Activated CD8-positive, alpha-beta memory T cell treated with anti-CD3 and anti-CD28 coated beads for 4 hours (primary cell): ENCODE measurements around the gene ADAMTSL1.

Experiments used
- DNase-seq, 2 donors: peaks; one replicate each; pipeline ENCODE4 v3.0.0-alpha.2; 2020; ENCODE audit warnings: low read depth in 2 of 2

The ADAMTSL1 gene

DNA sequence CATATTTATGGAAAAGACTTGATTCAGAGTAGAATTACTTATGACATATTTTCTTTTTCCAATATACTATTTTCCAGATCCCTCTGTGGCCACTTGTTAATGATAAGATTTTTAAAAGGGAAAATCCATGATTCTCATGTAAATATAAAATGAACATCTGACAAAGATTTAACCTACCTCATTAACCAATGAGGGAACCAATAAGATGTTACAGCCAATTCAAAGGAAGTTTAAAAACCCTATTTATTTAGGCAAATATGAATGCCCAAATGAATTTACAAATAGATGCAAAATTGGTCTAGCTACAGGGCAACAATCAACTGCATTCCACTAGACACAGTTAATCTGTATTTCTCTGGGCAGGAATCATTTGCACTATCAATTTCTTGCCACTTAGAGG lies 226.8 kb downstream of the ADAMTSL1 start:
- DNase-seq: no peak

DNA sequence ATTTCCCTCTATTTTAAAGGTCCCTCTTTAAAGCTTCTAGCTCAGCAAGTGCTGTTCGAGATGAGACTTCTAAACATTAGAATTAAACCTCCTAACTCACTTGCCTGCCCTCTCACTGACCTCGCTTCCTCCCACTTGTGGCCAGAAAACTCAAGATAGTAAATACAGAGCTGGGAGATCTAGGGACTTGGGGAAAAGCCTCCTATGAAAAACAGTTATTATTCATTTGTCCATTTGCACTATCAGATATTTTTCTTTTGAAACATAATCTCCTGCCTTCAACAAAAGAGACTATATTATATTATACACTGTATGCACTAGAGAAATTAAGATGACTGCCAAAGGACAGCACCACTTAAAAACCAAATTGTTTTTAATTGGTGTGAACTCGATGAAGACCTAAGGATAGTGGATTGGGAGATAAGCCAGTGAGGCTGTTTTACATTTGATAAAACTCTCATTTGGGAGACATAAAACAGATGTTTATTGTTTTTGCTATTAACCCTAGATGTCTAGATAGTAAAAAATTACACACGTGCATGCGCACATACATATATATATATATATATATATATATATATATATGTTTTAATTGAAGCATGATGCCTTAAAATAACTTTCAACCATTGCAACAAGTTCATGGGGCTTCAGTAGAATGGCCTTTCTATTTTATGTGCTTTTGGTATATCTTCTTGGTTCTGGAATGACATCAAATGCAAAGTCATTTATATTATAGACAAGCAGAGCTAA lies 229.4 kb downstream of the ADAMTSL1 start:
- no peak for DNase-seq

DNA sequence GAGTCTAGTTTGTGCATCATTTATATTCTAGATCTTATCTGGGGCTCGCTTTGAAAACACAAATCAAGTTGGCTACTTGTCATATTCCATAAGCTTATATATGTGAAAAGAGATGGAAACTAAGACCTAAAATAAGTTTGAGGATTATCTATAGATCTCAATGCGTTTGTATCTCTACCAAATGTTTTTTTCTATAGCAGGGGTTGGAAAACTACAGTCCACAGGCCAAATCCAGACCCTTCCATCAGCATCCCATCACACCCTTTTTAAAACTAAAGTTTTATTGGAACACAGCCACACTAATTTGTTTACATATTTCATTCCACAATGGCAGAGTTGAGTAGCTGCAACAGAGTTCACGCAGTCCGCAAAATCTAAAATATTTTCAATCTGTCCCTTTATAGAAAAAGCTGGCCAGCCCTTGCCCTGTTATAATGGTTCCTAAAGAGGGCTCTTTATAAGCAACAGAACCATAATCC lies 230.0 kb downstream of the ADAMTSL1 start:
- no peak for DNase-seq

DNA sequence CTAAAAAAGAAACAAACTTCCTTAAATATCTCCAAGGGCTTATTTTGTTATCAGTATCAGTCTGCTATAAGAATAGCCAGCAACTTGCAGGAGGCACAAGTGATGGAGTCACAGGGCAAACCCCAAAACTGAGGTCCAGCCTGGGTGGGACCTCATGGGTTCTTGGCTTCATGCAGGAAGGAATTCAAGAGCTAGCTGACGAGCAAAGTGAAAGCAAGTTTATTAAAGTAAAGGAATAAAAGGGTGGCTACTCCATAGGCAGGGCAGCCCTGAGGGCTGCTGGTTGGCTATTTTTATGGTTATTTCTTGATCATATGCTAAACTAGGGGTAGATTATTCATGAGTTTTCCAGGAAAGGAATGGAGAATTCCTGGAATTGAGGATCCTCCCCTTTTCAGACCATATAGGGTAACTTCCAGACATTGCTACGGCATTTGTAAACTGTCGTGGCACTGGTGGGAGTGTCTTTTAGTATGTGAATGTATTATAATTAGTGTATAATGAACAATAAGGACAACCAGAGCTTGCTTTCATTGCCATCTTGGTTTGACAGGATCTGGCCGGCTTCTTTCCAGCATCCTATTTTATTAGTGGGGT lies 231.9 kb downstream of the ADAMTSL1 start:
- no peak for DNase-seq

DNA sequence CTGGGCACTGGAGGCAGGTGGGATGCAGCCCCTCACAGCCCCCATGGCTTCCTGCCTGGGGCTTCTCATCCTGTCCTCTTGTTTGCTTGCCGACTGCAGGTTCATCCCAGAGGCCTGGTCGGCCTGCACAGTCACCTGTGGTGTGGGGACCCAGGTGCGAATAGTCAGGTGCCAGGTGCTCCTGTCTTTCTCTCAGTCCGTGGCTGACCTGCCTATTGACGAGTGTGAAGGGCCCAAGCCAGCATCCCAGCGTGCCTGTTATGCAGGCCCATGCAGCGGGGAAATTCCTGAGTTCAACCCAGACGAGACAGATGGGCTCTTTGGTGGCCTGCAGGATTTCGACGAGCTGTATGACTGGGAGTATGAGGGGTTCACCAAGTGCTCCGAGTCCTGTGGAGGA lies 232.7 kb downstream of the ADAMTSL1 start:
- no peak for DNase-seq

DNA sequence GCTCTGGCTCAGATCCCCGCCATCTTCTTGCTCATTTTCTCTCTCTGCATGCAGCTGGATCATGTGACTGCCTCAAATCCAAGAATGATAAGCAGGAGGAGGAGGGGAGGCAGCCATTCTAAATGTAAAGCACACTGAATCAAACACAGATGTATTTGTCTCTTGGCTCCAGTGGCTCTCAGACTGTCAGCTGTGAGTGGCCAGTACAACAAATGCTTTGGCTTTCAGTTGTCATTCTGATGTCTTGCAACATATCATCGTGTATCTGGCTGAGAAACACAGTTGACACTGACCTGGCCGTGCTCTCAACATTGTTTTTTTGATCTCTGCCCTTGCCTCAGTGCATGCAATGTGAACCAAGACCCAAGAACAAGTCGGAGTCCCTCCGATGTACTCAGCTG lies 233.1 kb downstream of the ADAMTSL1 start:
- no peak for DNase-seq

DNA sequence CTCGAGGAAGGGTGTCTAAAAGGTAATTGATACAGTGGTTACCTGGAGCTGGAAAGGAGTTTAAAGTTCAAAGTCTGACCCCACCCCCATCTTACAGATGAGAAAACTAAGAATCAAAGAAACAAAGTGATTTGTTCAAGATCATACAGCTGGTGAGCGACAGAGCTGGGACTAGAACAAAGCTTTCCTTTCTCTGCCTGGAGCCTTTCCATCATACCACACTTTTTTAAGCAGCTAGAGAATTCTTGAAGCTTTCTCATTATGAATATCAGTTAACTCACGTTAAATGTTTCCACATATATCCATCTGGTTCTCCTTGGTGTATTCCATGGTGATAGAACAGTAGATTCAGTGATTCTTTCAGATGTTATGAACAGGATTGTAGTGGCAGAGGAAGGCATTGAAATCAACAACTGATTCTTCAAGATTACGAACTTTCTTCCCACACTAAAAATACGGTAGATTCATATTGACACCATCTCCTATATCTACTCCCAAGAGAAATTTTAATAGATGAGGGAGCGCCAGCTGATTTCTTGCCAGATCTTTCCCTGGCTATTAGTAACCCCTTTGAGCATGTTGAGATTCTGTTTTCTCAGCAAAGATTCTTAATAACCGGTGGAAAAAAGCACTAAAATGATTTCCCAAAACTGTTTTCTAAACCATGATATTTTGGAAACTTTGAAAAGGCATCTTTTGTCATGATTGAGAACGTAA lies 233.7 kb downstream of the ADAMTSL1 start:
- no peak for DNase-seq

DNA sequence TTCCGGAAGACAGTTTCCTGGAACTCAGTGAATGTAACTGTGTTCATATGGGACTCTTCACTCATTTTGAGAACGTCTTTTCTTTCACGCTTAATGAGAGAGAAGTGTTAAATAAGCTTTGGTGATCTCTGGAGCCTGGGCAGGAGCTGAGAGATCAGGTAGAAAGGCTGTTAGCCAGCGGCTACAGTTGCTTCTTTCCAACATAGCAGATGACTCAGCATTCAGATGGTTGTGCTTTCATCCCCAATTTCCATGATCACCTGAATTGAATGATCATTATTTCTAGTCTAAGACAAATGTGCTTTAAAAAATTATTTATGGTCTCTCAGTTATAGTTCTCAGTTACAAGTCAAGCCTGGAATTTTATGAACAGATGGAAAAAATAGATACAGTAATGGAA lies 234.5 kb downstream of the ADAMTSL1 start:
- DNase-seq: no peak

DNA sequence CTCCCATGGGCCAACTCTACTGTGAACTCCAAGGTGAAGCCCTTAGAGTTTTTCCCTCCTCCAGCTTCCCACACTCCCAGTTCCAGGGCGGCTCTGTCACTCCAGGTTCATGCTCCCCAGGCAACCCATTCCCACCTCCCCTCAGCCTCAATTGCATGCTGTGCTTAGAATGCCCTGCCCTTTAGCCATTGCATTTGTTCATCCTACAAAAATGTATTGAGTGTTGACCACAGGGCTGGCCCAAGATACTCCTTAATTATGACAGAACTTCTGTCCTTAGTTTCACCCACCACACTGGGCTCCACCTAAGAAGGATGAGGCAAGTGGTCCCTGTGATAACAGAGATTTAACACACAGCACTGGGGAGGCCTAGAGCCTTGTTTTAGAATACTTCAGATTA lies 236.1 kb downstream of the ADAMTSL1 start:
- no peak for DNase-seq

DNA sequence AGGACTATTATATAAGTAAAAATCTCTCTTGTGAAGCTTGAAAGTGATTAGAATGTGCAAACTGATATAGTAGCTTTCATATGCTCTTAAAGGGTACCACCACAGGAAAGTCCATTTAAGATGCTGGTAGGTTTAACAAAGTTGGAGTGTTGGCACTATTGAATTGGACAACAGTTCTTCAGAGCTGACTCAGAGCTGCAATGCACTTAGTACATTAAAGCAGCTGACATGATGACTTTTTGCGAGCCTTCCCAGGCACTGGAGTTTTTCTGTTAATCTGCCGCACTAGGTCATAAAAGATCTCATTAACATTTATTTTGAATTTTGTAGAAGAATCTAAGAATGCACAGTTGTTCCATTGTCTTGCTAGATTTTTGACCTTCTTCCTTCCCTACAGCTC lies 243.8 kb downstream of the ADAMTSL1 start:
- no peak for DNase-seq

DNA sequence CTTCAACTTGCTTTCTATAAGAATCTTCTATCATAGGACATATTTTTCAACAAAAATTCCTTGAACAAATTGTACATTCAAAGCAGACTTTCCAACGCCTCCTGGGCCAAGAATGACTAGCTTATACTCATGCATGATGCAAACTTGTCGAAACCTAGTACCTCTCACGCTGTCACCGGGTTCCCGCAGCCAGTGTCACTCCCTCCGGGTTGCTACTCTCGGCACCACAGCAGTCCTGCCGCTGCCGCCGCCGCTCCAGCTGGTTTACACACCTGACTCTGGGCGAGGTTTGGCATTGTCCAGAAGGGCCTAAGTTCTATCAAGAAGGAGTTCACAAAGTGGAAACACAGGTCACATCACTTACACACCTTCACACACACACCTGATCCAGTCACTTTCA lies 244.4 kb downstream of the ADAMTSL1 start:
- DNase-seq: no peak

DNA sequence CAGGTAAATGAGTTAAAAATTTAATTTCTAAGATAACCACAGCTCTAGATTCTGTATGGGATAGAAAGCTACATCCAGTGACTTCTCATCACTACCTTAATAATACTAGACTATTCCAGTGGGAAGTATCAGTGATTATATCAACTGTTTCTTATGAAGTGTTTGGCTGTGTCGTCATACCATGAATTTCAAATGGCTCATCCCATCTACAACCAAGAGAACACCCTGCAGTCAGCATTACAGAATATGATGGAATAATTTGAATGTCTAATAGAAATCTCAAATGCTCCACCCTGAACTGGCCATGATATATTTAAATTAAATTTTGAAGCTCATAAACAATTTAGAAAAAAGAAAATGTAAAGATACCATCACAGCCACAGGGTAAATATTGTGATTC lies 245.0 kb downstream of the ADAMTSL1 start:
- DNase-seq: no peak

DNA sequence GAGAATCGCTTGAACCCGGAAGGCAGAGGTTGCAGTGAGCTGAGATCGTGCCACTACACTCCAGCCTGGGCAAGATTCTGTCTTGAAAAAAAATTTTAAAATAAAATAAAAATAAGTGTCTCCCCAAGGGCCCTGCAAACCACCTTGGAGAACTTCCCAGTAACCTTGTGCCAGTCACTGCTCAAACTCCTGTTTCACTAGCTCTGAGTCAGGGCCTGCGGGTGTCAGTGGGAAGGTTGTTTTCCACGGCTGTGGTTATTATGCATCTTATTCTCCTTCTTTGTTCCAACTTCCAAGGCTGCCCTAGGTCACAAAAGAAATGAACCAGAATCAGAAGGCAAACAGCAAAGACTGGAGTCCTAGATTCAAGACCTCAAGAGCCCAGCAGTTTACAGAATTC lies 246.7 kb downstream of the ADAMTSL1 start:
- no peak for DNase-seq

DNA sequence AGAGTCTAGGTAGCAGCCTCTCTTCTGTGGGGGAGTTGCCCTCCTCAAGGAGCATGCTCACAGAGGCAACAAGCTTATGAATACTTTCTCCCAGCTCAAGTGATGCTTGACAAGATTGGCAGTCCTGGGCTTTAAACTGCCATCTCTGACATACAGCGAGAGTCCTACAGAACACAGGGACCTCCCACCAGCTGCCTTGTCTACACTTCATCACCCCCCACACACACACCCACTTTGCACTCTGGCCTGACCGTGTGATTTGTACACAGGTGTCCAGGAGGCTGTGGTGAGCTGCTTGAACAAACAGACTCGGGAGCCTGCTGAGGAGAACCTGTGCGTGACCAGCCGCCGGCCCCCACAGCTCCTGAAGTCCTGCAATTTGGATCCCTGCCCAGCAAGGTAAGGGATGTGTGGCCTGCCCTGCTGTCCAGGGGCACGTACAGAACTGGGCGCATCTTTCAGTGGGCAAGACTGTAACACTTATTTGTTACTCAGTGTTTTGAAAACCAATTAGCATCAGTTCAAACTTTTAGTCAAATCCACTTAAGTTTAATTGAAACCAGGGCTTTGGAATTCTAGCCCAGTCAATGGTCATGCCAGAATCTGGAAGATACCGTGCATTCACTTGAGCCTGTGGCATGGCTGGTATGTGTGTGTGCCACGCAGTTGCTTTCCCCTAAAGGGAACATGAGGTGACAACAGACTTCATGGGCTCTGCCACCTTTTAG lies 247.5 kb downstream of the ADAMTSL1 start:
- DNase-seq: no peak

DNA sequence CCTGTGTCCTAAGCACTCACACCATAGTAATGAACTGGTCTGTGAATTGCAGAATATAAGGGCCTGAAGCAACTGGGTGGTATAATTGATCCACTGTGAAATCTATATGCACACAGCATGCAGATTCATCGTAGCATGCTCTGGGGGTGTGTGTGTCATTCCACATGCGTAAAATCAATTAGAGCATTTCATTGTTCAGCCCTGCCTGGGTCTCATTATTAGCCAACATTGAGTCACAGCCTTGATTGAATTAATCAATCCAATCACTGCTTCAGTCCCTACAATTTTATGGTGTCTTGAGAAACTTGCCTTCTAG lies 248.0 kb downstream of the ADAMTSL1 start:
- no peak for DNase-seq

DNA sequence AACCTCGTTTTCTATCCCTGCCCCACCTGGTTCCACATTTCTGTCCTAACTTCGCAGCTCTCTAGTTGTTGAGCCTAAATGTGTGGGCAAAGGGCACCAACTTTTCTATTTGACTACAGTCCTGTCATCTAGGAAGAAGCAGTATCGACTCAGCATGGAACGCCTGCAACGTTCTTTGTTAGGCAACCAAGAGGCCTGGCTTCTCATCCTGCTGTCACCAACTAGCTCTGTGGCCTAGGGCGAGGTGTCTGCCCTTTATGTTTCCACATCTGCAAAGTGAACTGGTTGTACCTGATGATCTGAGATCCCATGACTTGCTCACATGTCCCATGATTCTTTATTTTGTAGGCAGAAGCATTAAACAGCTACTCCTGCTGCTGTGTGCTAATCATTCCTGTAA lies 248.9 kb downstream of the ADAMTSL1 start:
- no peak for DNase-seq

DNA sequence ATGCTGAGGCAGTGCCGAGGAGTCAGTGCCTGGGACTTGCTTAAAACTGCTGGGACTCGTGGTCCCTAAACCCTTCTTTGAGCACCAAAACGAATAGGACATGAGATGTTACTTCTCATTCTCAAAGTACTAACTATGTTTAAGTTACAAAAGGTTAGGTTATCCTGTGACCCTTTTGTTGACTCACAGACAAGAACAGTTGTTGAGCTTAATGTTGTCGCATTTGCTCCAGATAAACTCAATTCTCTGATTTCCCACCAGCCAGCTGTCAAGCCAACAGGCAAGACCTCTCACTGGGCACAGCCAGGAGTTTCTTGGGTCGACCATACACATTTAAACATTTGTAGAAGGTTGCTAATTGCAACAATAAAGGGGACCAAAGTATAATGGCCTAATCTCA lies 249.4 kb downstream of the ADAMTSL1 start:
- no peak for DNase-seq

DNA sequence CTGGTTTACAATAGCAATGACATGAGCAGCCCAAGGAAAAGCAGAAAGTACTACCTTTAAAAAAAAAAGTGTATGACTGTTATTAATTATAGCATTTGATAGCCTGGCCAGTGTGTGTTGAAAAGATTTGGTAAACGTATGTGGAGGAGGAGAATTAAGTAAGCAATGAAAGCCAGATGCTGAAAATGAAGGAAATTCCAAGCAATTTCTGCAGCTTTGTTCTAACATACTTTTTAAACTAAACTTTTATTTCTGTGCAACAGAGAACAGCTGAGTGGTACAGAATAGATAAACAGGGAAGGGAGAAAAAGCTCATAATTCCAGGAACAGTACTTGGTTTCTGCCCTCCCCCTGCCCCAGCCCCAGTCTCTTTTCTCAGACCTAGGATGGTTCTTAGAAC lies 252.6 kb downstream of the ADAMTSL1 start:
- DNase-seq: no peak

DNA sequence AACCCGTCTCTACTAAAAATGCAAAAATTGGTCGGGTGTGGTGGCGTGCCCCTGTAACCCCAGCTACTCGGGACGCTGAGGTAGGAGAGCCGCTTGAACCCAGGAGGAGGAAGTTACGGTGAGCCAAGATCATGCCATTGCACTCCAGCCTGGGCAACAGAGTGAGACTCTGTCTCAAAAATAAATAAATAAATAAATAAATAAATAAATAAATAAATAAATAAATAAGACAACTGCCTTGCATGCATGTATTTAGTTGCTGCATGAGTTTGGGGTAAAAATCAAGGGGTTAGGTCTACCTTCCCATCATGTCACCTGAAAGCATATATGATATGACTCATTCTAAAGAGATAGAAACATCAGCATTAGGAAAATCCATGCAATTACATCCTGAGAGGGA lies 254.0 kb downstream of the ADAMTSL1 start:
- no peak for DNase-seq

DNA sequence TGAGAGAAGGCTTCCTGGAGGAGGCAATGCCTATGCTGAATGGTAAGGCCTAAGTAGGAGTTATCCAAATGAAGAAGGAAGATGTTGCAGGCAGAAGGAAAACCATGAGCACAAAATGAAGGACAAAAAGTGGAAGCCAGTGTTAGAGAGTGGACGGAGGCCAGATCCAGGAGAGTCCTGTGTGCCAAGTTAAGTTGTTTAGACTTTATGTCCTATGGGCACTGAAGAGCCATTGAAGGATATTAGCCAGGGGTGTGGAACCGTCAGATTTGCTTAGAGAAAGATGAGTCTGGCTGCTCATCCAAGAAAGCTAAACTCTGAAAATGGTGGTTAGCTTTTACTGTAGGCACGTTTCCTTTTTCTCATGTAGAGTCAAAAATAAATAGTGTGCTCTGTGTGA lies 254.7 kb downstream of the ADAMTSL1 start:
- no peak for DNase-seq

DNA sequence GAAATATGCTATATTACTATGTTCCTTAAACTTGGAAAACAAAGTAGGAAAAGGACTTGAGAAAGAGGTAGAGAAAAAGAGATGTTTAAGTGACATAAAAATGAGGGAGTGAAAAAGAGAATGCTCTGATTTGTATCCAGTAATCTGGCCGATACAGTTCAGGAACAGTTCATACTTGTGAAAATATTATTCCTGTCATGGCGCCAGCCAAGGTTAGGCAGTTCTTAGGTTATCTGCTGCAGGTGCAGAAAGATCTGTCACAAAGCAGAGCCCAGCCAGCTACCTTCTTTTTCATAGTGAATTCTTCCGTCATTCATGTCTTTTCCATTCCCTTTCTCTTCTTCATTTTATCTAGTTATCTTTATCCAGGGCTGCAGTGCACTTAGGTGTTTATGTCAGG lies 256.3 kb downstream of the ADAMTSL1 start:
- no peak for DNase-seq

DNA sequence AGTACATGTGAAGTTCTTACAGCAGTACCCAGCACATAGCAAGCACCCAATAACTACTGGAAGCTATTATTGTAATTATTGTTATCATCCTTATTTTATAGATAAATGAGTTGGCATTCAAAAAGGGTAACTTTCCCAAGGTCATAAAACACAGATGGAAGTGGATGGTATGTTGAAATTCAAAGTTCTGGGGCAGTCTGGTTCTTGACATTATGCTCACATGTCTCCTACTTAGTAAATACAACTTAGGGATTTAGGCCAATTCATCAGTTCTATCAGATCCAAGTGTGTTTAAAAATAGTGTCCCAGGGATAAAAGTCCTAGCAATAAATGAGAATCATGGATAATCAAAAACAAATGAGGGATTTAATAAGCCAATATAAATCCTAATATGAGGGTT lies 265.2 kb downstream of the ADAMTSL1 start:
- DNase-seq: no peak
